H1 (cell line): ENCODE results near the gene ANK2.

Experiments used
- BRCA1 ChIP-seq: IDR thresholded peaks from 2 replicates; pipeline ENCODE4 v1.6.1; 2012; ENCODE audit warnings: low read depth, low read length, improper control_type of control experiment
- CBX5 ChIP-seq: fragments of 300-800, 300-1000 bp; sonication (generic); IDR thresholded peaks from 2 replicates; pipeline ENCODE4 v1.7.1; 2016; ENCODE audit warnings: antibody characterized with exemption, low read length, low read depth
- CHD2 ChIP-seq: IDR thresholded peaks from 2 replicates; pipeline ENCODE4 v1.6.1; 2012; ENCODE audit warnings: low read length, improper control_type of control experiment
- CTCF ChIP-seq, 3 experiments: IDR thresholded peaks; 1 replicate in 2 of 3; 2 replicates in 1 of 3; pipeline versions ENCODE4 v1.5.1 to v1.6.1; 2011; ENCODE audit warnings: low read length in 3 of 3, mild to moderate bottlenecking in 3 of 3, inconsistent platforms in 2 of 3, low read depth in 1 of 3, moderate library complexity in 1 of 3; ENCODE audit not compliant: insufficient read depth in 1 of 3; ENCODE audit errors: control extremely low read depth in 1 of 3
- JUN ChIP-seq: IDR thresholded peaks from 2 replicates; pipeline ENCODE4 v1.6.1; 2011; ENCODE audit warnings: low read depth, mild to moderate bottlenecking, improper control_type of control experiment, low read length
- NRF1 ChIP-seq: IDR thresholded peaks from 2 replicates; pipeline ENCODE4 v1.6.1; 2011; ENCODE audit warnings: mild to moderate bottlenecking, low read depth, low read length, improper control_type of control experiment
- POLR2A ChIP-seq, 2 experiments: IDR thresholded peaks; 1 replicate in 1 of 2; 2 replicates in 1 of 2; pipeline ENCODE4 v1.6.1; 2011; ENCODE audit warnings: low read depth in 2 of 2, low read length in 2 of 2, mild to moderate bottlenecking in 2 of 2; ENCODE audit errors: control extremely low read depth in 1 of 2
- RBBP5 ChIP-seq: IDR thresholded peaks from 2 replicates; pipeline ENCODE4 v1.7.1; 2012; ENCODE audit warnings: low read depth, mild to moderate bottlenecking, inconsistent platforms, low read length, moderate library complexity, borderline replicate concordance
- SP4 ChIP-seq: IDR thresholded peaks from 2 replicates; pipeline ENCODE4 v1.6.1; 2012; ENCODE audit warnings: low read length, inconsistent platforms
- USF2 ChIP-seq: IDR thresholded peaks from 2 replicates; pipeline ENCODE4 v1.6.1; 2011; ENCODE audit warnings: low read length, improper control_type of control experiment

GRCh38 chr4:113065629-113066028, 16.2 kb downstream of the ANK2 start:
- TF ChIP-seq BRCA1: no peak
- no peak for TF ChIP-seq CTCF (IDR thresholded peaks at IDR 0.05; ENCODE audit: control extremely low read depth in 1 of 3, insufficient read depth in 1 of 3, low read depth in 1 of 3, low read length in 3 of 3)
- no peak for TF ChIP-seq RBBP5
- TF ChIP-seq SP4: no peak
- TF ChIP-seq JUN: no peak
- TF ChIP-seq CHD2: no peak
- no peak for TF ChIP-seq USF2
- no peak for TF ChIP-seq POLR2A (IDR thresholded peaks at IDR 0.05; ENCODE audit: control extremely low read depth in 1 of 2, low read depth in 2 of 2, low read length in 2 of 2)
- TF ChIP-seq CBX5: no peak
- no peak for TF ChIP-seq NRF1
